Liver (tissue), 3 donors: ENCODE data around the gene IKZF1.

Experiments
- FOXA1 ChIP-seq: IDR thresholded peaks from 2 replicates; pipeline ENCODE4 v1.6.1; 2016; ENCODE audit warnings: antibody characterized with exemption
- SP1 ChIP-seq: IDR thresholded peaks from 2 replicates; pipeline ENCODE4 v1.6.1; 2018; ENCODE audit warnings: antibody characterized with exemption, mild to moderate bottlenecking
- TAF1 ChIP-seq: conservative IDR thresholded peaks from 2 replicates; pipeline ENCODE4 v1.6.1; 2016; ENCODE audit warnings: antibody characterized with exemption, mild to moderate bottlenecking
- TF ChIP-seq, protein P1 (sequence below): fragments of 150-350 bp; IDR thresholded peaks from 2 replicates; pipeline ENCODE4 v1.5.1; 2017; ENCODE audit warnings: improper control_type of control experiment, low read depth, low read length; ENCODE audit not compliant: missing input control
- donor health status: healthy.
- donor health status: healthy.

DNA sequence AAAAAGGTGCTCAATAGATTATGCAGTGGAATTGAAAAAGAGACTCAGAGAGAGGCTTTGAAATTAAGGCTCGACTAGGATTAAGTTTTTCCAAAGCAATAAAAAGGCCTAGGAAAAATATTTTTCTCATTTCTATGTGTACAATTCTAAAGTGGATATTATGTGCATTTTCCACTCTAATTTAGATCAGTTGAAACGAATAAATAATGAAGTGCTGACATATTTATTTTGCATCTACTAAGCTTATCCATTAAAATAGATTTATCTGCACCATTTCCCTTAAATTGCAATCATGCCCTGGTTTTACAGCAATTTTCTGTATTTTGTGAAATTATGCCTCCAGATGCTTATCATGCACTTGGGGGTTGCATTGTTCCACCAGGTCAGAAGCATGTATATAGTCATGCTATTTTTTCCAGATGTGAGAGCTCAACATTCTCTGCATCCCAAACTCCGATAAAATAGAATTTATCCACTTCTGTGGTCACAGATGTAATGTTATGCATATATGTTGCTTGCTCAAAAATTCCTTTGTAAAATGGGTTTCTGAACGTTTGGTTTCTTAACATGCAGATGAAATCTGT lies 127.3 kb downstream of the IKZF1 start:
- TF ChIP-seq, protein P1, sequence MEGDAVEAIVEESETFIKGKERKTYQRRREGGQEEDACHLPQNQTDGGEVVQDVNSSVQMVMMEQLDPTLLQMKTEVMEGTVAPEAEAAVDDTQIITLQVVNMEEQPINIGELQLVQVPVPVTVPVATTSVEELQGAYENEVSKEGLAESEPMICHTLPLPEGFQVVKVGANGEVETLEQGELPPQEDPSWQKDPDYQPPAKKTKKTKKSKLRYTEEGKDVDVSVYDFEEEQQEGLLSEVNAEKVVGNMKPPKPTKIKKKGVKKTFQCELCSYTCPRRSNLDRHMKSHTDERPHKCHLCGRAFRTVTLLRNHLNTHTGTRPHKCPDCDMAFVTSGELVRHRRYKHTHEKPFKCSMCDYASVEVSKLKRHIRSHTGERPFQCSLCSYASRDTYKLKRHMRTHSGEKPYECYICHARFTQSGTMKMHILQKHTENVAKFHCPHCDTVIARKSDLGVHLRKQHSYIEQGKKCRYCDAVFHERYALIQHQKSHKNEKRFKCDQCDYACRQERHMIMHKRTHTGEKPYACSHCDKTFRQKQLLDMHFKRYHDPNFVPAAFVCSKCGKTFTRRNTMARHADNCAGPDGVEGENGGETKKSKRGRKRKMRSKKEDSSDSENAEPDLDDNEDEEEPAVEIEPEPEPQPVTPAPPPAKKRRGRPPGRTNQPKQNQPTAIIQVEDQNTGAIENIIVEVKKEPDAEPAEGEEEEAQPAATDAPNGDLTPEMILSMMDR, result no peak
- no peak for TF ChIP-seq FOXA1
- TF ChIP-seq SP1, result no peak
- no peak for TF ChIP-seq TAF1
